Kidney glomerular epithelial cell (primary cell): ENCODE data around the gene TUB.

Experiments
- DNase-seq: peaks from one replicate; lab custom pipeline; 2025; lab: John Stamatoyannopoulos, UW

TUB gene

DNA sequence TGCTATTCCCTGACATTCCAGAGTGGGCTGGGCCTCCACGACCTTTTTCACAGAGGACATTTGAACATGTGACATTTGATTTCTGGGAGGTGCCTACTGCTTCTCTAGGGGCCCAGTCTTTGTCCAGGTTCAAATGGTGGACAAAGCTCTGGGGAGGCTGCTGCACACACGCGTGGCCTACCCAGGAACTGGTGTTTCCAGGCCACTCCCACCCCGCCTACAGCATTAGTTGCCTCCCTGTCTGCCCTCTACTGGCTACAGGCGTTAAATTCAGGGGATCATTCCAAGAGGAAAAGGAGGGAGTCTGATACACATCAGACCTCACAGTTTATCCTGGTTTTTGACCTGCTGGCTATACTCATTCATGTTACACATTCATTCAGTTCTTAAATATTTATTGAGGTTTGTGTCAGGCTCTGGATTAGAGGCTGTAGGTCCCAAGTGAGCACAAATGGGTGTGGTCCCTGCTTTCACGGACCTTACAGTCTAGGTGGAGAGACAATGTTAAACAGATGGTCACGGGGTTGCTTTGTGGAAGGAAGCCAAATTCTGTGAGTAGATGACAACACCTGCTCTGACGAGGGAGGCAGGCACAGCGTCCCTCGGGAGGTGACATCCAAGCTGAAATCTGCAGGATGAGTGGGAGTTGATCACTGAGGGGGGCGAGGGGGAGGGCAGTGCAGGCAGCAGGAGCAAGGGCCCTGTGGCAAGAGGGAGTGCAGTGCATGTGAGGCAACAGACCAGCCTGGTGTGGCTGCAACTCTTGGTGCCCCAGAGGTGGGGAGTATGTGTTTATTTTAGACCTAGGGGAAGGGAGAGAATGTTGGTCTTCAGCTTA, 11.8 kb downstream of the TUB start:
- peak; percentile 62 for DNase-seq

DNA sequence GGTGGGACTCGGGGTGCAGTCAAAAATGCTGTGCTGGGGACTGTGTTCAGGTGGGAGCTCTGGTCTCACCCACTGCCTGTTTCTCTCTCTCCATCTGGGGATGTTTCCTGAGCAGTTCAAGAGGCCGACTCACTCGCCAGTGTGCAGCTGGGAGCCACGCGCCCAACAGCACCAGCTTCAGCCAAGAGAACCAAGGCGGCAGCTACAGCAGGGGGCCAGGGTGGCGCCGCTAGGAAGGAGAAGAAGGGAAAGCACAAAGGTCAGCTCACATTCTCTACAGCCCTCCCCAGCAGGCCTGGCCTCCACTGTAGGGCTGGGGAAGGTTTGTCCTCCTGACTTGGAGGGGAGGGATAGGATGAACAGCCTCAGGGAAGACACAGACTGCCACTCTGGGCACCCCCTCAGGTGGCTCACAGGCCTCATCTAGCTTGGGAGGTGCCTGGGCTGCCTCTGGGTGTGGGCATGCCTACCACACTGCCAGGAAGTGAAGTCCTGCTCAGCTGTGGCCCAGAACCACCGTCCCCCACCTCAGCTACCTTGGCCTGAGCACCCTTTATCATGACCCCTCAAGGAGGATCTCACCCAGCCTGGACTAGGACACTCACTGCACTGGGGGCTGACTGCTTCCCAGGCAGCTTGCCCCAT, 13.0 kb downstream of the TUB start:
- no peak for DNase-seq

DNA sequence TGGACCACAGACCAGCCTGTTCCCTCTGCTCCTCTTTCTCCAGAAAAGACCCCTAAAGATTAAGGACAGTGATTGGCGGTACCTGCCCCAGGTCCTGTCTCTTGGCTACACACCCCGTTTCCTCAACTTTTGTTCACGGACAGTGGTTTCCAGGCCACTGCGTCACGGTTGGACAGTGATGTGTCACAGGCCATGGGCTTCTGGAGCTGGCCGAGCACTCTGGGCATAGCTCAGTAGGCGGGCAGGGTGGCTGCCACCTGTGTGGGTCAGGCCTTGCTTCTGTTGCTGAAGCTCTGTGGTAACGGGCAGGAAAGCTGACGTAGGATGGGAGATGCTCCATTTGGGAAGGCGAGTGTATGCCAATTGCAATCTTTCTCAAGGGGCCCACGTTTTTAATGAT, 13.6 kb downstream of the TUB start:
- DNase-seq = no peak

GRCh38 chr11:8095371-8095770, 14.4 kb downstream of the TUB start:
- no peak for DNase-seq

- no peak for DNase-seq
Measured at GRCh38 chr11:8095806-8096522, 15.0 kb downstream of the TUB start.

GRCh38 chr11:8096575-8096974, 15.6 kb downstream of the TUB start:
- DNase-seq = no peak

DNA sequence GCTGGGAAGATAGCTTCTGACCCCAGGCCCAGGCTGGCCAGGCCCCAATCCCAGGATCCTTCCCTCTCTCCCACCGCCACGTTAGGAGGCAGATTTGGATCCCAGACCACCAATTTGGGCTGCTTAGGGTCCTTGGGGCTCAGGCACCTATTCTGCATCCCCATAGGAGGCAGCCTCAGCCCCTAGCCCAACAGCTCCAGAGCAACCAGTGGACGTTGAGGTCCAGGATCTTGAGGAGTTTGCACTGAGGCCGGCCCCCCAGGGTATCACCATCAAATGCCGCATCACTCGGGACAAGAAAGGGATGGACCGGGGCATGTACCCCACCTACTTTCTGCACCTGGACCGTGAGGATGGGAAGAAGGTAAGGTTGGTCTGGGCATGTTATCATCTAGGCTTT, 16.1 kb downstream of the TUB start:
- DNase-seq = no peak

GRCh38 chr11:8097468-8097867, 16.5 kb downstream of the TUB start:
- DNase-seq = no peak

DNA sequence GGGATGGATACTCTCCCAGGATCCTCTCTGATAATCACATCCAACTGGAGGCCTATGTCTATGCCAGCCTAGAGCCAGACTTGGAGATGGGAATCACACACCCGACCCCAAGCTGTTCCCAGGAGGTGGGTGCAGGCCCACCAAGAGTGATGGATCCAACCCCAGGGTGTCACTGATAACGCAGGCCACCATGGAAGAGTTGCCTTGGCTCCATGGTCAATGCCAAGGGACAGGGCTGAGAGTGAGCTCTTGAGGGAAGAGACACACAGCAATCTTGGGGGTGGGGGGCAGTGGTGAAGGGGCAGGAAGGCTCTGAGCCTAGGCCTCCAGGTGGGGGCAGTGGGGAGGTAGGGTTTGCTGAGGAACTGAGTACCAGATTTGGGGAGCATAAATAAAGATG, 16.9 kb downstream of the TUB start:
- DNase-seq = no peak

DNA sequence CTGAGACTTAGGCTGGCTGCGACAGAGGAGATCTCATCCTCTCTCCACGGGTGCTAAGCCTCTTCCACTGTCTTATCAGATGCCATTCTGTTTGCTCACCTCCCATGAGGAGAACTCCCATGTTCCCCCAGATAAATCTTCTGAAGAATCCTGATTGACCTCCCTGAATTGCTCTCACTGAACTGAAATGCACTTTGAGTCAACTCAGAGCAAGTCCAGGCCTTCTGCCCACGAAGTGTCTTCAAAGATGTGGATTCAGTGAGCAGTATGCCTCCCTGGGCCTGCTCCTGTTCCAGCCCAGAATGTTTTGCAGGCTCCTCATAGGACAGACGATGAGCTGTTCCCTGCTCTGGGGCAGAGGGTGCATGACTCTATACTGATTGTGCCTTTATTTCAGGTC, 17.4 kb downstream of the TUB start:
- no peak for DNase-seq

DNA sequence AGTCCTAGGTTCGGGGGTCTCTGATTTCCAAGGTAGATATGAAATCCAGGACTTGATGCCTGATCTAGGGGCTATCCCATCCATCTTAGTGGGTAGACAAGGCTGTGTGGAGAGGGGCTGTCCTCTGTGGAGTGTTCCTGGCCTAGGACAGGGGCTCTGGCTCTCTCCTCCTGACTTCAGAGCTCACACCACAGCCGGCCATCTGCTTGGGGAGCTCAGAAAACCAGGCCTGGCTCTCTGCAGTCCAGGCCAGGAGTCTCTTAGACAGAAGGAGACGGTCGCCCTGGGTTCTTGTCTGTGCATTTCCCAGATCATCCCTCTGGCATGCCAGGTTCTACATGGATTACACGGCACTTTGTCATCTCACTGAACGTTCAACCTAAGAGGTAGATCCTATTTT, 17.9 kb downstream of the TUB start:
- no peak for DNase-seq

DNA sequence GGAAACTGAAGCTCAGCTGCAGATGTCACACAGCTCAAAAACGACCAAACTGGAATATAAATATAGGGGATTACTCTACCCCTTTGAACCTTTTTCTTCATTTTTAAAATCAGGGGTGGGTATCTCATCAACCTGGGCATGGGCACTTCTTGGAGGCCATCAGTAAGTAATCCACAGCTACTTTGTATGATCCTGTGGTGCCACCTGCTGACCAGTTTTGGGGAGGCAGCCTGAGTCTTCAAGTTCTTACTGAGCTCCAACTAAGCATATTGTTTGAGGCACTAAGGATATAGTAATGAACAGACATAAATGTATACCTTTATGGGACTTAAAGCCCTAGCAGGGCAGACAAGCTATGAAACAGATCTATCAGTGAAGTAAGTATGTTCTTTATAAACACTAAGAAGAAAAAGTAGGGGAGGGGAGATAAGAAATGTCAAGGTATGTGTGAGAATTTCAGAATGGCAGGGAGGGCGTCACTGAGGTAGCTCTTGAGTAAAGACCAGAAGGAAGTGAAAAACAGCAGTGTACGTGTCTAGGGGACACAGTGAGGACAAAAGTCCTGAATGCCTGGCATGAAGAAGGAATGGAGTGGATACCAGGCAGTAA, 18.4 kb downstream of the TUB start:
- peak; percentile 66 for DNase-seq

- no peak for DNase-seq
Measured at GRCh38 chr11:8100158-8100557, 19.1 kb downstream of the TUB start.

DNA sequence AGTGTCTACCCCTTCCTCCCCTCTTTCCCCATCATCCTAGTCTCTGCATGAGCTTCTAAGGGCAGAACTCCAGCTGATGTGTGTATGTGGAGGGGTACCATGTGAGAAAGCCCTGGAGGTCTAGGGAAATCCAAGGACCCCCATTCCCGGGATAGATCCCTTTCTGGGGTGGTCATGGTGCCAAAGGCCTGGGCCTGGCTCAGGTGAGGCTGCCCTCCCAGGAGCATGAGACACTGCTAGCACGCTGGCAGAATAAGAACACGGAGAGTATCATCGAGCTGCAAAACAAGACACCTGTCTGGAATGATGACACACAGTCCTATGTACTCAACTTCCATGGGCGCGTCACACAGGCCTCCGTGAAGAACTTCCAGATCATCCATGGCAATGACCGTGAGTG, 19.6 kb downstream of the TUB start:
- no peak for DNase-seq

- DNase-seq = no peak
Measured at GRCh38 chr11:8101421-8101820, 20.4 kb downstream of the TUB start.

GRCh38 chr11:8102296-8102915, 21.4 kb downstream of the TUB start:
- no peak for DNase-seq

- no peak for DNase-seq
Measured at GRCh38 chr11:8102965-8103364, 22.0 kb downstream of the TUB start.

DNA sequence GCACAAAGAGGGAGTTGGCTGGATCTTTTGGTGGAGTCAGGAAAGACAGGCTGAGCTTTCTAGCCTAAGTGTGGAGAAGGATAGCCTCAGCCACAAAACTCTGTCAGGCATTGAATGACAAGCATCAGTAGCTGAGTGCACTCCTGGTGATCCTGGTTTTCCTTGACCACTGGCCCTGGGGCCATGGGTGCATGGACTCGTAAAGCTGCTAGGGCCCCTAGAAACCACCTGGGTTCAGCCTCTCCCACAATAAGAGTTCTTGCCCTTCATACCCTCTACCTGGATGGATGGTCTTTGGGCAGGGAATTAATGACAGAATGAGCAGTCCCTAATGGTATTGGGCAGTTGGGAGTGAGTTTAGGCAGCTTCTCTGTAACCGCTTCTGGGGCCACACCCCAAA, 22.9 kb downstream of the TUB start:
- no peak for DNase-seq

- no peak for DNase-seq
Measured at GRCh38 chr11:8105133-8105532, 24.1 kb downstream of the TUB start.

DNA sequence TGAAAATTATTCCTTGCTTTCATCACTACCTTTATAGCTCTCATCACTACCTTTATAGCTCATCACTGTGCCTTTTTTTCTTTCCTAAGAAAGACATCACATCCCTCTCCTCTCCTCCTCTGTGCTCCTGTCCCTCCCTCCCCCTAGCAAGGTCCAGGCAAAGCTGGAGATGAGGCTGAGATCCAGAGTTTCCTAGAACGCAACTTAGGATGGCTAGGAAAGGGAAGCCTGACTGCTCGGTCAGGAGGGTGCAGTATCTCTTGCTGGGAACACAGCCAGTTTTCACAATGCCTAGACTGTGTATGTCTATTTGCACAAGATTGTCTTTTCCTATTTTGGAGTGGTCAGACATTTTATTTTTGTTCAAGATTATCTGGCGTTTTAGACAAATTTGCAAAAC, 24.7 kb downstream of the TUB start:
- no peak for DNase-seq

- no peak for DNase-seq
Measured at GRCh38 chr11:8106679-8107078, 25.7 kb downstream of the TUB start.

- DNase-seq = no peak
Measured at GRCh38 chr11:8107642-8108041, 26.6 kb downstream of the TUB start.
